Measurements from ENCODE around the gene BOLL. TPM values are rescaled to one million over a fixed set of nuclear protein-coding genes. Genes with fewer than 3 reads are reported as not detected.

The BOLL gene
- polyA plus RNA-seq, 1 donor from 2014 or later, result not detected

DNA sequence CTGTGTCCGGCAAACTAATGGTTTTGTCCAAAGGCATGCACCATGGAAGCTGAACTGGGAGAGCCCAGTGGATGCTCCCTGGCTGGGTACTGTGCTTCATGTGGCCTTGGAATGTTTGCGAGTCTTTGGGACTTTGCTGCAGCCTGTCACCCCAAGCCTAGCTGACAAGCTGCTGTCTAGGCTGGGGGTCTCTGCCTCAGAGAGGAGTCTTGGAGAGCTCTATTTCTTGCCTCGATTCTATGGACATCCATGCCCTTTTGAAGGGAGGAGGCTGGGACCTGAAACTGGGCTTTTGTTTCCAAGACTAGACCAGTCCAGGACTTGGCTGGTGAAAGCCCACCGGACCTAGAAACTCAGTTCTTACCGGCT, 78.3 kb downstream of the BOLL start:
- no peak overlapping the region for H3K27ac ChIP-seq (ENCODE audit: low read length)

DNA sequence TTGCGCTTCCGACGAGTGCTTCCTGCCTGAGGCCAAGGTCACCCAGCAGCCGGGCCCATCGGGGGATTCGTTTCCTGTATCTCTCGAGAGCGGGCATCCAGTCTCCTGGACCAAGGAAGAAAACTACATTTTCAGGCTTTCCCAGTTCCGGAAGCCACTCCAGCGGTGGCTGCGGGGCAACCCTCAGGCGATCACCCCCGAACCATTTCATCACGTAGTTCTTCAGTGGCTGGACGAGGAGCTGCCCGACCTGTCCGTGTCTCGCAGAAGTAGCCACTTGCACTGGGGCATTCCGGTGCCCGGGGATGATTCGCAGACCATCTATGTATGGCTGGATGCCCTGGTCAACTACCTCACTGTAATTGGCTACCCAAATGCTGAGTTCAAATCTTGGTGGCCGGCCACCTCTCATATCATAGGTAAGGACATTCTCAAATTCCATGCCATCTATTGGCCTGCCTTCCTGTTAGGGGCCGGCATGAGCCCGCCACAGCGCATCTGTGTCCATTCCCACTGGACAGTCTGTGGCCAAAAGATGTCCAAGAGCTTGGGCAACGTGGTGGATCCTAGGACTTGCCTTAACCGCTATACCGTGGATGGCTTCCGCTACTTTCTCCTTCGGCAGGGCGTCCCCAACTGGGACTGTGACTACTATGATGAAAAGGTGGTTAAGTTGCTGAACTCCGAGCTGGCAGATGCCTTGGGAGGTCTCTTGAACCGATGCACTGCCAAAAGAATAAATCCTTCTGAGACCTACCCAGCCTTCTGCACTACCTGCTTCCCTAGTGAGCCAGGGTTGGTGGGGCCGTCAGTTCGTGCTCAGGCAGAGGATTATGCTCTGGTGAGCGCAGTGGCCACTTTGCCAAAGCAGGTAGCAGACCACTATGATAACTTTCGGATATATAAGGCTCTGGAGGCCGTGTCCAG, 78.9 kb downstream of the BOLL start:
- Histone ChIP-seq H3K27ac (ENCODE audit: low read length) (no peak overlapping the region), H3K9ac (ENCODE audit: low read length) (peak overlapping the region; percentile 60), H3F3A (ENCODE audit: insufficient read depth, low read length, poor library complexity, severe bottlenecking) (no peaks in the 10 kb centered on the region), H2AFZ (ENCODE audit: low read depth, low read length) (peak overlapping the region; percentile 56), H3K4me3 (ENCODE audit: low read length) (peak overlapping the region; percentile 87), H3K27me3 (ENCODE audit: insufficient read depth, low read depth, low read length) (no peaks in the 10 kb centered on the region), H3K9me2 (ENCODE audit: insufficient read depth, low read length) (no peaks in the 10 kb centered on the region), H3K4me2 (ENCODE audit: low read length) (peak overlapping the region; percentile 70), H3K79me2 (replicated peaks; ENCODE audit: insufficient read depth, low read length) (peaks cover 13% of the 10 kb centered on the region), H3K36me3 (ENCODE audit: insufficient read depth, low read length) (no peaks in the 10 kb centered on the region), H3K9me3 (ENCODE audit: low read length) (no peaks in the 10 kb centered on the region), H4K20me1 (ENCODE audit: insufficient read depth) (no peaks in the 10 kb centered on the region)
- TF ChIP-seq, protein P1, sequence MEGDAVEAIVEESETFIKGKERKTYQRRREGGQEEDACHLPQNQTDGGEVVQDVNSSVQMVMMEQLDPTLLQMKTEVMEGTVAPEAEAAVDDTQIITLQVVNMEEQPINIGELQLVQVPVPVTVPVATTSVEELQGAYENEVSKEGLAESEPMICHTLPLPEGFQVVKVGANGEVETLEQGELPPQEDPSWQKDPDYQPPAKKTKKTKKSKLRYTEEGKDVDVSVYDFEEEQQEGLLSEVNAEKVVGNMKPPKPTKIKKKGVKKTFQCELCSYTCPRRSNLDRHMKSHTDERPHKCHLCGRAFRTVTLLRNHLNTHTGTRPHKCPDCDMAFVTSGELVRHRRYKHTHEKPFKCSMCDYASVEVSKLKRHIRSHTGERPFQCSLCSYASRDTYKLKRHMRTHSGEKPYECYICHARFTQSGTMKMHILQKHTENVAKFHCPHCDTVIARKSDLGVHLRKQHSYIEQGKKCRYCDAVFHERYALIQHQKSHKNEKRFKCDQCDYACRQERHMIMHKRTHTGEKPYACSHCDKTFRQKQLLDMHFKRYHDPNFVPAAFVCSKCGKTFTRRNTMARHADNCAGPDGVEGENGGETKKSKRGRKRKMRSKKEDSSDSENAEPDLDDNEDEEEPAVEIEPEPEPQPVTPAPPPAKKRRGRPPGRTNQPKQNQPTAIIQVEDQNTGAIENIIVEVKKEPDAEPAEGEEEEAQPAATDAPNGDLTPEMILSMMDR (IDR thresholded peaks at IDR 0.05; ENCODE audit: poor library complexity, severe bottlenecking), result no peak
- TF ChIP-seq EP300 (conservative IDR thresholded peaks at IDR 0.05; ENCODE audit: poor library complexity, severe bottlenecking) (no peak), MXI1 (conservative IDR thresholded peaks at IDR 0.05; ENCODE audit: poor library complexity, severe bottlenecking) (no peak), POLR2AphosphoS5 (IDR thresholded peaks at IDR 0.05) (no peak), EZH2 (IDR thresholded peaks at IDR 0.05; ENCODE audit: borderline replicate concordance, insufficient read depth, low read length, poor library complexity, severe bottlenecking) (no peak), TAF1 (IDR thresholded peaks at IDR 0.05; ENCODE audit: low read depth) (no peak), RAD21 (conservative IDR thresholded peaks at IDR 0.05) (no peak)
- TF ChIP-seq, protein P2, sequence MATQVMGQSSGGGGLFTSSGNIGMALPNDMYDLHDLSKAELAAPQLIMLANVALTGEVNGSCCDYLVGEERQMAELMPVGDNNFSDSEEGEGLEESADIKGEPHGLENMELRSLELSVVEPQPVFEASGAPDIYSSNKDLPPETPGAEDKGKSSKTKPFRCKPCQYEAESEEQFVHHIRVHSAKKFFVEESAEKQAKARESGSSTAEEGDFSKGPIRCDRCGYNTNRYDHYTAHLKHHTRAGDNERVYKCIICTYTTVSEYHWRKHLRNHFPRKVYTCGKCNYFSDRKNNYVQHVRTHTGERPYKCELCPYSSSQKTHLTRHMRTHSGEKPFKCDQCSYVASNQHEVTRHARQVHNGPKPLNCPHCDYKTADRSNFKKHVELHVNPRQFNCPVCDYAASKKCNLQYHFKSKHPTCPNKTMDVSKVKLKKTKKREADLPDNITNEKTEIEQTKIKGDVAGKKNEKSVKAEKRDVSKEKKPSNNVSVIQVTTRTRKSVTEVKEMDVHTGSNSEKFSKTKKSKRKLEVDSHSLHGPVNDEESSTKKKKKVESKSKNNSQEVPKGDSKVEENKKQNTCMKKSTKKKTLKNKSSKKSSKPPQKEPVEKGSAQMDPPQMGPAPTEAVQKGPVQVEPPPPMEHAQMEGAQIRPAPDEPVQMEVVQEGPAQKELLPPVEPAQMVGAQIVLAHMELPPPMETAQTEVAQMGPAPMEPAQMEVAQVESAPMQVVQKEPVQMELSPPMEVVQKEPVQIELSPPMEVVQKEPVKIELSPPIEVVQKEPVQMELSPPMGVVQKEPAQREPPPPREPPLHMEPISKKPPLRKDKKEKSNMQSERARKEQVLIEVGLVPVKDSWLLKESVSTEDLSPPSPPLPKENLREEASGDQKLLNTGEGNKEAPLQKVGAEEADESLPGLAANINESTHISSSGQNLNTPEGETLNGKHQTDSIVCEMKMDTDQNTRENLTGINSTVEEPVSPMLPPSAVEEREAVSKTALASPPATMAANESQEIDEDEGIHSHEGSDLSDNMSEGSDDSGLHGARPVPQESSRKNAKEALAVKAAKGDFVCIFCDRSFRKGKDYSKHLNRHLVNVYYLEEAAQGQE (IDR thresholded peaks at IDR 0.05; ENCODE audit: borderline replicate concordance), result no peak

More for the DNA sequence above, 78.3 kb downstream of the BOLL start:
- TF ChIP-seq, protein P2 (IDR thresholded peaks at IDR 0.05; ENCODE audit: borderline replicate concordance), result no peak
- TF ChIP-seq RAD21 (conservative IDR thresholded peaks at IDR 0.05), result no peak
- no peak for TF ChIP-seq SMC3 (conservative IDR thresholded peaks at IDR 0.05; ENCODE audit: poor library complexity)
- no peak for TF ChIP-seq POLR2AphosphoS5 (IDR thresholded peaks at IDR 0.05)
- TF ChIP-seq EP300 (conservative IDR thresholded peaks at IDR 0.05; ENCODE audit: poor library complexity, severe bottlenecking), result no peak
- TF ChIP-seq TAF1 (IDR thresholded peaks at IDR 0.05; ENCODE audit: low read depth), result no peak
- TF ChIP-seq MXI1 (conservative IDR thresholded peaks at IDR 0.05; ENCODE audit: poor library complexity, severe bottlenecking), result no peak
- TF ChIP-seq, protein P1 (IDR thresholded peaks at IDR 0.05; ENCODE audit: poor library complexity, severe bottlenecking), result no peak
- TF ChIP-seq EZH2 (IDR thresholded peaks at IDR 0.05; ENCODE audit: borderline replicate concordance, insufficient read depth, low read length, poor library complexity, severe bottlenecking), result no peak
- Histone ChIP-seq H3K9me3 (ENCODE audit: low read length) (no peaks in the 10 kb centered on the region), H3K9me2 (ENCODE audit: insufficient read depth, low read length) (no peaks in the 10 kb centered on the region), H3K79me2 (replicated peaks; ENCODE audit: insufficient read depth, low read length) (peaks cover 13% of the 10 kb centered on the region), H2AFZ (ENCODE audit: low read depth, low read length) (no peak overlapping the region), H3K9ac (ENCODE audit: low read length) (no peak overlapping the region), H3F3A (ENCODE audit: insufficient read depth, low read length, poor library complexity, severe bottlenecking) (no peaks in the 10 kb centered on the region), H3K4me2 (ENCODE audit: low read length) (peak overlapping the region; percentile 70), H3K36me3 (ENCODE audit: insufficient read depth, low read length) (no peaks in the 10 kb centered on the region), H3K4me3 (ENCODE audit: low read length) (peak overlapping the region; percentile 87), H4K20me1 (ENCODE audit: insufficient read depth) (no peaks in the 10 kb centered on the region), H3K27me3 (ENCODE audit: insufficient read depth, low read depth, low read length) (no peaks in the 10 kb centered on the region)
